ENCODE measurements around the gene GRIK2. TPM values are rescaled to one million over a fixed set of nuclear protein-coding genes. Genes with fewer than 3 reads are reported as not detected.

Gene GRIK2
- total RNA-seq, 1 experiment from 2014 or later: 0.70 TPM

DNA sequence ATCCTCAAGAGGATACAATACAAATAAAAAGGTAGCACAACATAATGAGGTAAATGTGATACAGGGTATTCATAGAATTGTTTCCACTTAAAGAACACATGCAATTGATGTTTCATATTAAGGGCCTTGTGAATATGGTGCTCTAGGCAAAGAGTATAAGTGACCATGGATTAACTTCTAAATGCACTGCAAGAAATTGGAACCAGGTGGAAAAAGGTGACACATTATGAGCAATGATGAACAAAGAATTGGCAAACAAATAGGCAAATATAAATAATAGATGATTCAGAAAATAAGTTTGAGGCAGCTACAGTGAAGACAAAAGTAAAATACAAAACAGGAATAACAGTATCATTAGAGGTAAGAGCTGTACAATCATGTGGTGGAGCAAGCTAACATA lies 192.0 kb downstream of the GRIK2 start:
- H2BK15ac ChIP-seq (ENCODE audit: low read depth, low read length): no peak overlapping the region
- Mint-ChIP-seq H3K9me3 (no peaks in the 10 kb centered on the region), H3K4me3 (no peak overlapping the region), H3K4me1 (no peaks in the 10 kb centered on the region), H3K27me3 (ENCODE audit: low read depth) (no peaks in the 10 kb centered on the region), H3K27ac (no peak overlapping the region), H3K36me3 (ENCODE audit: insufficient read depth in 1 of 3, low read depth in 3 of 3) (peaks cover 0 to 4% (median 0%) of the 10 kb centered on the region in 3 experiments; a peak in 1 of 7 replicates)
- H3K4me1 ChIP-seq (ENCODE audit: insufficient read depth, low read length): no peaks in the 10 kb centered on the region
- no peak overlapping the region for H3K4ac ChIP-seq (ENCODE audit: low read depth, low read length)
- no peak overlapping the region for H3T11ph ChIP-seq (ENCODE audit: low read length)
- H2BK120ac ChIP-seq (ENCODE audit: low read depth, low read length, poor library complexity, severe bottlenecking): no peak overlapping the region
- TF ChIP-seq, protein P1, sequence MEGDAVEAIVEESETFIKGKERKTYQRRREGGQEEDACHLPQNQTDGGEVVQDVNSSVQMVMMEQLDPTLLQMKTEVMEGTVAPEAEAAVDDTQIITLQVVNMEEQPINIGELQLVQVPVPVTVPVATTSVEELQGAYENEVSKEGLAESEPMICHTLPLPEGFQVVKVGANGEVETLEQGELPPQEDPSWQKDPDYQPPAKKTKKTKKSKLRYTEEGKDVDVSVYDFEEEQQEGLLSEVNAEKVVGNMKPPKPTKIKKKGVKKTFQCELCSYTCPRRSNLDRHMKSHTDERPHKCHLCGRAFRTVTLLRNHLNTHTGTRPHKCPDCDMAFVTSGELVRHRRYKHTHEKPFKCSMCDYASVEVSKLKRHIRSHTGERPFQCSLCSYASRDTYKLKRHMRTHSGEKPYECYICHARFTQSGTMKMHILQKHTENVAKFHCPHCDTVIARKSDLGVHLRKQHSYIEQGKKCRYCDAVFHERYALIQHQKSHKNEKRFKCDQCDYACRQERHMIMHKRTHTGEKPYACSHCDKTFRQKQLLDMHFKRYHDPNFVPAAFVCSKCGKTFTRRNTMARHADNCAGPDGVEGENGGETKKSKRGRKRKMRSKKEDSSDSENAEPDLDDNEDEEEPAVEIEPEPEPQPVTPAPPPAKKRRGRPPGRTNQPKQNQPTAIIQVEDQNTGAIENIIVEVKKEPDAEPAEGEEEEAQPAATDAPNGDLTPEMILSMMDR (conservative IDR thresholded peaks at IDR 0.05): no peak
- no peak overlapping the region for H3K27ac ChIP-seq (ENCODE audit: insufficient read length, low read depth, low read length)
- H2BK20ac ChIP-seq (ENCODE audit: low read depth, low read length, poor library complexity, severe bottlenecking): no peak overlapping the region
- H3K56ac ChIP-seq (ENCODE audit: insufficient read length, low read depth, low read length): no peak overlapping the region
- DNase-seq: no peak
- H4K5ac ChIP-seq (ENCODE audit: insufficient read length, low read depth, low read length): no peak overlapping the region
- H4K20me1 ChIP-seq (ENCODE audit: control insufficient read depth, insufficient read depth, insufficient read length): no peaks in the 10 kb centered on the region
- no peak overlapping the region for H3K14ac ChIP-seq (ENCODE audit: insufficient read depth, low read length)
- no peaks in the 10 kb centered on the region for H3K79me2 ChIP-seq (ENCODE audit: insufficient read depth, low read length)
- H3K18ac ChIP-seq (ENCODE audit: insufficient read length, low read depth, low read length): no peak overlapping the region
- no peaks in the 10 kb centered on the region for H3K9me3 ChIP-seq (ENCODE audit: control insufficient read depth, low read depth, low read length)
- H4K91ac ChIP-seq (ENCODE audit: insufficient read length, low read depth, low read length): no peak overlapping the region
- H3K4me2 ChIP-seq (ENCODE audit: insufficient read depth, insufficient read length, low read length): no peak overlapping the region
- H2AFZ ChIP-seq (ENCODE audit: low read length): no peak overlapping the region
- H3K27me3 ChIP-seq (ENCODE audit: insufficient read depth, low read length): no peaks in the 10 kb centered on the region
- no peaks in the 10 kb centered on the region for H3K79me1 ChIP-seq (ENCODE audit: insufficient read depth, low read depth, low read length, poor library complexity, severe bottlenecking)
- H2BK5ac ChIP-seq (ENCODE audit: insufficient read length, low read length): no peak overlapping the region
- no peak overlapping the region for H2BK12ac ChIP-seq (ENCODE audit: insufficient read length, low read depth, low read length)
- H3K23me2 ChIP-seq (ENCODE audit: insufficient read length, low read depth, low read length, poor library complexity, severe bottlenecking): no peaks in the 10 kb centered on the region
- no peak overlapping the region for H3K23ac ChIP-seq (ENCODE audit: insufficient read length, low read depth, low read length)
- H3K9ac ChIP-seq (ENCODE audit: extremely low read depth, insufficient read length, low read length): no peak overlapping the region
- no peak overlapping the region for H2AK5ac ChIP-seq (ENCODE audit: insufficient read length, low read length)
- no peak overlapping the region for H4K8ac ChIP-seq (replicated peaks; ENCODE audit: insufficient read length, low read depth, low read length)

All from H9 (cell line).